NCI-H524 (cell line): ENCODE measurements around the gene GPC1.

ENCODE experiments used
- DNase-seq, 2 experiments: peaks; one replicate each; lab custom pipeline; 2025; lab: John Stamatoyannopoulos, UW

Gene GPC1

DNA sequence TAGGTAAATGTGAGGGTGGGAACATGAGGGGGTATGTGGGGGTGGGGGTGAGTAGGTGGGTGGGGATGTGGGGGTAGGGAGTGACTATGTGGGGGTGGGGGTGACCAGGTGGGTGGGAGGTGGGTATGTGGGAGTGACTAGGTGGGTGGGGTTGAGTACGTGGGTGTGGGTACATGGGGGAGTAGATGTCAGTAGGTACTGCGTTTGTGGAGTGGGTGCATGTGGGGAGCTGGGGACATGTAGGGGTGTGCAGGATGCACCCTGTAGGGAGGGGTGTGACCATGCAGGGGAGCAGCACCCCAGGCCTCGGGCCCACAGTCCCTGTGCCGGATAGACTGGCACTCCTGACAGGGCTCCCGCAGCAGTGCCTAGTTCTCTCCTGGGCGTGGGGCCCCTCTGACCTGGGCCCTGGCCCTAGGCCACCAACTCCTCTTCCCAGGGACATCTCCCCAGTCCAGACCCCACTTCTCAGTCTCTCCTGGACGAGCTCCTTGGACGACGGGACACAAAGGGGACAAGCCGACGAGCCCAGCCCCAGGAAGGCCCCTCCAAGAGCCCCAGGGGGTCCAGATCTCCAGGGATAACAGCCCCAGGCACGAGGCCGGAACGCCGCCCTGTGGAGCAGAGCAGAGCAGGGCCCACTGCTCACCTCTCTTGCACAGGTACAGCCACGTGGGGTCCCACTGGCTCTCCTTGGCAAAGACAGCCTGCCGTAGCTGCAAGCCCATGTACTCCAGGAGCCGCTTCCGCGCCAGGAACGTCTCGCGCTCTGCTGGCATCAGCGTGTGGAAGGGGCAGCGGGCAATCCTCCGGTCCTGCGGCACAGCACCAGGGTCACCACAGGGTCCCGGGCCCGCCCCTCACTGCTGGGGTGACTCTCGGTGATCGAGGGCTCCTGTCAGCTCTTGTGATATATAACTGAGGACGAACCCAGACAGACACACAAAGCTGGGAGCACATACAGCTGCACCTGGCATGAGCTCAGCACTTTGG is 64.1 kb downstream of the GPC1 start:
- no peak for DNase-seq

- no peak for DNase-seq
These were observed 65.3 kb downstream of the GPC1 start for GRCh38 chr2:240500561-240501423.

- DNase-seq, result no peak
These were observed 66.1 kb downstream of the GPC1 start for GRCh38 chr2:240501531-240501991.

- no peak for DNase-seq
These were observed 66.6 kb downstream of the GPC1 start for GRCh38 chr2:240502059-240502429.

DNA sequence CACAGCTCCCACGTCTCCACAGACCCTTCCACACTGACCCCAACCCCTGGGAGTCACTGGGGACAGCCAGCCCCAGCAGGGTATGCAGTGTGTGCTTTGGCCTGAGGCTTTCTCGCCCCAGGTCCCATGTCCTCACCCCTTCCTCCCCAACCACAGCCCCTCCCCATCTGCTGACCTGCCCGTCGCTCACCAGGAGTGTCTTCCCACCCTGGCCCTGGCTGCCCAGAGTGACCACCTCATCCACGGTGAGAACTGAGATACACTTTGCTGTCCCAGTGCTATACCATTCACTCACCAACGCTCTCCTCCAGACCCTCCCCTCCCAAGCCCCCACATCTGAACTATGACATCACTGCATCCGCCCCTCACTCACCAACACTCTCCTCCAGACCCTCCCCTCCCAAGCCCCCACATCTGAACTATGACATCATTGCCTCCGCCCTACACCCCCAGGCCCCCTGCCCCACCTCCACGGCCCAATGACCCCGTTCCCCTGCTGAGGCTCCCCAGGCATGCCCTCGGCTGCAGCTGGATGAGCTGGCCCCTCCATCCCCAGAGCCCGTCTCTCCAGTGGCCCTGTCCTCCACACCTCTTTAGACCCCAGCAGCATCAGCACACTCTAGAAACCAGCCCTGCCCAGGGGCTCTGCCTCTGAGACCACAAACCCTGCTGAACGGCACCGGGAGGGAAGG is 67.1 kb downstream of the GPC1 start:
- DNase-seq, result no peak

DNA sequence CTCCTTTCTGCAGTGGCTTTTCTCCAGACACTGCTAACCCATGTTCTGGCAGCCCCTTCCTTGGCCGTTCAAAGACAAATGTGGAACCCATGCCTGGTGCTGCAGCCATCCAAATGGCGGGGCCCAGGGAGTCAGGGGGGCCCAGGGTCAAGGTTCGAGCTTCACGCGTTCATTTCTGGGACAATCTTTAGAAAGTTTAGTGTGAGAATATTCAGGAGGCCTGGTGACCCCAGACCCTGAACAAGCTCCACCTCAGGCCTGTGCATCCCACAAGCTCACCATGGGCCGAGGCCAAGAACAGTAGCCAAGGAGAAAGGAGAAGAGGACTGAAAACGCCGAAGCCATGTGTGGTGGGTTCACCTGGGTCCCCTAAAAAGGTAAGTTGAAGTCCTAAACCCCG is 67.9 kb downstream of the GPC1 start:
- DNase-seq, result no peak

- DNase-seq, result no peak
These were observed 68.4 kb downstream of the GPC1 start for GRCh38 chr2:240503848-240504247.

DNA sequence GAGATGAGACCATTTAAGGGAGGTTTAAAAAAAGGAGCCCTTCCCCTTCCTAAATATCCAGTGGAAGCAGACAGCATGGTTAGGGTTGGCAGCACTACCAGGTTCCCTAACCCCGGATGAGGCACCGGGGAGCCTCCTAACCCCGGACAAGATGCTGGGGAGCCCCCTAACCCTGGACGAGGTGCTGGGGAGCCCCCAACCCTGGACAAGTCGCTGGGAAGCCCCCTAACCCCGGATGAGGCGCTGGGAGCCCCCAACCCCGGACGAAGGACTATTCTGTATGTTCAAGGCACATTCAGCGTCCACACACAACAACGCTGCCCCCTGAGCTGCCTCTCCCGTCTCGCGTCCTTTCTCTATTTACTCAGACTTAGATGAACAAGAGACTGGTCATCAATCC is 70.4 kb downstream of the GPC1 start:
- DNase-seq, result no peak

GRCh38 chr2:240506406-240507059 is 71.1 kb downstream of the GPC1 start:
- DNase-seq, result no peak

DNA sequence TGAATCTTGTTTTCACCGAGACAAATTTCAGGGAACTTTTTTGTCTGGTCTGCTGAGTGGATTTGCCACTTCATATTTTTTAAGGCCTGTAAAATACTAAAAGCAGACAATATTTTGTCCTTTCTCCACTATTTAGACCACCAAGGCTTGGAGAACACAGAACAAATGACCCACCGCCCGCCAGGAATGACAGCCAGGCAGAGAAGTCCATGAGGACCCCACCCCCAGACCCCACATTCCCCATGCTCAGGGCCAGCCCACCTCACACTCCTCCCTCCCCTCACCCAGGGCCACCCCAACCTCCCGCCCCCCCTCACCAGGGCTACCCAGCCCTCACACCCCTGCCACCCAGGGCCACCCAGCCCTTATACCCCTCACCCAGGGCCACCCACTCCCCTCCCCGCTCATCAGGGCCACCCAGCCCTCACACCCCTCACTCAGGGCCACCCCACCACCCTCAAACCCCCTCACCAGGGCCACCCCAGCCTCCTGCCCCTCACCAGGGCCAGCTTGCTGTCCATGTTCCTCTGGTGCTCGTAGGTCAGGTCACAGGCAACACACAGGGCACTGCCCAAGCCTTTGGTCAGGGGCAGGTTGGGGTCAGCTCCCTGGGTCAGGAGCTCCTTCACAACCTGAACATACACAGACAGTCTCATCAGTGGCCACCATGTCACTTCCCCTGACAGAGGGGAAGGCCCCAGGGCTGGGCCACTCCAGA is 71.8 kb downstream of the GPC1 start:
- no peak for DNase-seq

GRCh38 chr2:240507778-240508251 is 72.4 kb downstream of the GPC1 start:
- no peak for DNase-seq

DNA sequence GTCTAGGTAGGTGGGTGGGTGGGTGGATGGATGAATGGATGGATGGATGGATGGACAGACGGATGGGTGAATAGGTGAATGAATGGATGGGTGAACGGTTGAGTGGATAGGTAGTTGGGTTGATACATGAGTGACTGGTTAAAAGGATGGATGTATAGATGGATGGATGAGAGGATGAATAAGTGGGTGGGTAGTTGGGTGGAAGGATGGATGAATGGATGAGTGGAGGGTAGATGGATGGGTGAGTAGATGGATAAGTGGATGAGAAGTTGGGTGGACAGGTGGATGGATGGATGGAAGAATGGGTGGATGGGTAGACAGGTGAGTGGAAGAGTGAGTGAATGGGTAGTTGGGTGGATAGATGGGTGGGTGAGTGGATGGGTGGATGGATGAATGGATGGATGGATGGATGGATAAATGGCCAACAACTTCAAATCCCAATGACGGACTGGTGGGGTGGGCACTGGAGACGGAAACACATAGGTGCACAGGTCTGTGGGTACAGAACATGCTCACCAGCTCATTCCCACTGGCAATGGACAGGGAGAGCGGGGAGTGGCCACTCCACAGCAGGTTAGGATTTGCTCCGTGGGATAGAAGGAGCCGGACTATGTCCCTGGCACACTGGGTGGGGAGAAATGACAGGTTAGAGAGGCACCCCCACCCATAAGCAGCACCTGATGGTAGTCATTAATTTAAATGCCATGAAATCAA is 73.5 kb downstream of the GPC1 start:
- no peak for DNase-seq

DNA sequence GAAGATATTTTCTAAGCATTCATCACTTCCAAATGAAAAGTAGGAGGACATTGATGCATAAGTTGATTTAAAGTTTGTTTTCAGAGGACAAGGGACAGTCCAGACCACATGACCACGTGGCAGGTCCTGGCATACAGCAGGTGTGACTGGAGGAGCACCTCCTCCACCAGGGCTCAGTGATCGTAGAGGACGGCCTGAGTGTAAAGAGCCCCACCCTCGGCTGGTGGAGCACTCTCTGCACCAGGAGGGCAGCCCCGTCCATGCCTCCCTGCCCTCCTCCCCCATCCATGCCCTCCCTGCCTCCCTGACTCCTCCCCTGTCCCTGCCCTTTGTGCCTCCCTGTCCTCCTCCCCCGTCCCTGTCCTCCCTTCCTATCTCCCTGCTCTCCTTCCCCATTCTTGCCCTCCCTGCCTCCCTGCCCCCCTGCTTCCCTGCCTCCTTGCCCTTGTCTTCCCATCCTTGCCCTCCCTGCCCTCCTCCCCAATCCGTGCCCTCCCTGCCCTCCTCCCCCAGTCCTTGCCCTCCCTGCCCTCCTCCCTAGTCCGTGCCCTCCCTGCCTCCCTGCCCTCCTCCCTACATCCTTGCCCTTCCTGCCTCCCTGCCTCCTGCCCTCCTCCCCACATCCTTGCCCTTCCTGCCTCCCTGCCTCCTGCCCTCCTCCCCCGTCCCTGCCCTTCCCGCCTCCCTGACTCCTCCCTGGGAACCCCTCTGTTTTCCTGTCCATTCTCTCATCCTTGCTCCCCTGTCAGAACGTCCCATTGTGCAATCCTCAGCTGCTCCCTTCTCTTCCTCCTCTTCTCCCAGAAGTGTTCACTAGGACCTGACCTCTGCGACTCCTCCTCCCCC is 74.4 kb downstream of the GPC1 start:
- no peak for DNase-seq

- DNase-seq, result no peak
These were observed 75.2 kb downstream of the GPC1 start for GRCh38 chr2:240510513-240511210.

DNA sequence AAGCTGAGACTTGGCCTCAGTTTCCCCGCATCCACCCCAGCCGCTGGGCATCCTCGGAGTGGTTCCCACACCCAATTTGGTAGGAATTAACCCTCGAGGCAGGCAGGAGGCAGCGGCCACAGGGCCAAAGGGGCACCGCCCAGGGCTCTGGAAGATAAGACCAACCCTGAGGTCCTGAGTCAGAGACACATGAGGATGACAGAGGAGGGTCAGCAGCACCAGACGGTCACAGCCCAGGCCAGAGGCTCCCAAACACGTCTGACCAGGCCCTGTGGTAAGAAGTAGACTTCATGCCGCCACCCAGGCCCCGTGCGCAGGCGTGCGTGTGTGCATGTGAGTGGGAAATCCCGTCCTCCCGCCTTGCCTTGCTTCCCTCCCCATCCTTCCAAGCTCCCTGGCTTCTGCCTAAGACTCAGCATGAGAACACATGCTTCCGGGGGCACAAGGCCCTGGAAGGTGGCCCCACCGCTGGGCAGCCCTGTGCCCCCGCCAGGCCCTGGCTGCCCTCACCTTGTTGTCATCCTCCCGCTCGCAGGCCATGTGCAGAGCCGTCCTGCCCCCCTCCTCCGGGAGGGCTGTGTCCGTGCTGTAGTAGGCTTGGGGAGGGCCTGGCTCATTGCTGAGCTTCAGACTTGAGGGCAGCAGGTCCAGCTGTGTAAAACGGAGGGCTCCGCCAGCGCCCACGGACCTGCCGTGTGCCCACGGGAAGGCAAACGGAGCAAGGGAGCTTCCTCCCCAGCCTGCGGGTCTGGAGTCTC is 76.1 kb downstream of the GPC1 start:
- no peak for DNase-seq

DNA sequence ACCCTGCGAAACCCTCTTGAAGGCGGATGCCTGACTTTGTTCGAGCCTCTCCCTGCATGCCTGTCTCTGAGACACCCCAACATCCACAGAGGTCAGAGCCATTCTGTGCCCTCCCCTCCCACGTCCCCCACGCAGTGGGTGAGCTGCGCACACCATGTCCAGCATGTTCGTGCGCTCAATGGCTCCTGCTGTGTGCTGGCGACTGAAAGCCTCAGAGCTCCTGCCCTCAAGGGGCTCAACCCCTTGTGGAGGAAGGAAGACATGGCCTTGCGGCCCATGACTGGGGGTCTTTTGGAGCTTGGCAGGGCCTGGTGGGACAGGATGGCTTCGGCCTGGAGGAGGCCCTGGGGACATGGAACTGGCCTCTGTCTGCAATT is 76.6 kb downstream of the GPC1 start:
- no peak for DNase-seq

DNA sequence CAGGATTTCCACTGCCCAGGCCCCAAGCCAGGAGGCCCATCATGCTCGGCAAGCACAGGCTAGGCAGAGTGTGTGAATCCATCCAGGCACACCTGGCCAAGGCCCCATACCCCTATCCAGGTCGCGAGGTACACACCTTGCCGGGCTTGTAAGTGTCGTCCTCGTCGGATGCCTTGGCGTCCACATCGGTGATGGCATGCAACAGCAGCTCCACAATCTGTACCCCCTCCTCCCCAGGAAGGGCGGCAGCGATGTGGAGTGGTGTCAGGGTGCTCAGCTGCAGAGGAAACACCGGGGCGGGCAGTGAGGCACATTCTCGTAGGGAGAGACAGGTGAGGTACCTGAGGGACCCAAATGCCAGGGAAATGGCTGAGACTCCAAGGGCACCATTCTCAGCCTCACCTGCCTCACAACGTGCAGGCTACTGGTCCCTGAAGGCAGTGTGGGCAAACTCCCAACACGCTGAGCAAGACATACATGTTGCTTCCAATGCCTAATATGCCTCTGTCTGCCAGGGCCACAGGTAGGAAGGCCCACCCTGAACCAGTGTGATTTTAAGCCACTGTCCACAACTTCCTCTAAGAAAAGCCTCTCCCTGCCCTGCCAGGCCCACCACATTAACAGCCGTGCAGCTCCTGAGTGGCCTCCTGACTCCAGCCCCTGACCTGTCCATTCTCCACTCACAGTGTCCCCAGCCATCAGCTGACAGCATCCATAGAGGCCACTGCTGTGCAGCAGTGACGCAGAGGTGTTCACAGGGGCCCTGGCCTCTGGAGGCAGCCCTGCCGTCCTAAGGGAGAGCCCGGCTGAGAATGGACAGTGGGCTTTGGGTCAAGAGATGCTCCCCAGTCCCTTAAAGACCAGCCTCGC is 77.4 kb downstream of the GPC1 start:
- DNase-seq, result no peak
